Femur (tissue), 1 donor: ENCODE measurements around the gene MAFG.
"Not testable (repeated sequence)": the region's sequence is repeated elsewhere in the genome, so short reads cannot be mapped to it uniquely, and the experiment has no call there.

ENCODE experiments used
- DNase-seq: peaks from one replicate; pipeline ENCODE4 v3.0.0-alpha.2; 2017

MAFG gene

GRCh38 chr17:81922566-81923301 lies 4.8 kb downstream of the MAFG start:
- DNase-seq, result no peak

GRCh38 chr17:81921996-81922565 lies 5.5 kb downstream of the MAFG start:
- no peak for DNase-seq

GRCh38 chr17:81921537-81921862 lies 6.0 kb downstream of the MAFG start:
- no peak for DNase-seq

DNA sequence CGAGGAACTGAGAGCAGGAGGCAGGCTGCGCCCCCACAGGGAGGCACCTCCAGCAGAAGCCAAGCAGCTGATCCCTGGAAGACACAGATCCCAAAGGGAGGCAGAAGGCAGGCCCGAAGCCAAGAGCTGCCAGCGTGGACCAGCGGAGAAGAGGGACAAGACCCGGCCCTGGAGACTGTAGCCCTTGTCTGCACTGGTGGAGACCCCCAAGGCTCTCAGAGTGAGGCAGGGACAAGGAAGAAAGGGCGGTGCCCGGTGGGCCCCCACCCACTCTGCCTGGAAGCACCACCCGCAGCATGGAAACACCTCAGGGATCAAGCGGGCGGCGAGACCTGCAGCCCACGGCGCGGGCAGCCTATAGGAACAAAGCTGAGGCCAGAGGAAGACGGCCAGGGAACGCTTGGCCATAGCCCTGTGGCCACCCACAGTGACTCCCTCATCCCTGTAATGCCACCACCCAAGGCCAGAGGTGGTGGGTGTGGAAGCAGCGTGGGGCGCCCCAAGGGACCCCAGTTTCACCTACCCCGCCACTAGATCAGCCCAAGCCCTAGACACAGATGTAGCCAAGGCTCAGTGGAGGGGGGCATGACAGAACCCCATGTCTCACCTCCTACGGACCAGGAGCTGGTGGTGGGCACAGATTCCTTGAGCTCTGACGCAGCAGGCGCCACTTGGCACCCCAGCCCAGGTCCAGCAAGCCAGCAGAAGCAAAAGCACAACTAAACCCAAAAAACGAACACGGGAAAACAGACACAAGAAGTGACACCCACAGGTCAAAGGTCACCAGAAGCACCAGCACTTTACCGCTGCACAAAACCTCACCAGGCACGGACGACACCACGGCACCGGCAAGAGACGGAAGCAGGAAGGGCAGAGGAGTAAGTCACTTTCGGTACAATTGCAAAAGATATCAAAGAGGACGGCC lies 6.7 kb downstream of the MAFG start:
- DNase-seq, result no peak

DNA sequence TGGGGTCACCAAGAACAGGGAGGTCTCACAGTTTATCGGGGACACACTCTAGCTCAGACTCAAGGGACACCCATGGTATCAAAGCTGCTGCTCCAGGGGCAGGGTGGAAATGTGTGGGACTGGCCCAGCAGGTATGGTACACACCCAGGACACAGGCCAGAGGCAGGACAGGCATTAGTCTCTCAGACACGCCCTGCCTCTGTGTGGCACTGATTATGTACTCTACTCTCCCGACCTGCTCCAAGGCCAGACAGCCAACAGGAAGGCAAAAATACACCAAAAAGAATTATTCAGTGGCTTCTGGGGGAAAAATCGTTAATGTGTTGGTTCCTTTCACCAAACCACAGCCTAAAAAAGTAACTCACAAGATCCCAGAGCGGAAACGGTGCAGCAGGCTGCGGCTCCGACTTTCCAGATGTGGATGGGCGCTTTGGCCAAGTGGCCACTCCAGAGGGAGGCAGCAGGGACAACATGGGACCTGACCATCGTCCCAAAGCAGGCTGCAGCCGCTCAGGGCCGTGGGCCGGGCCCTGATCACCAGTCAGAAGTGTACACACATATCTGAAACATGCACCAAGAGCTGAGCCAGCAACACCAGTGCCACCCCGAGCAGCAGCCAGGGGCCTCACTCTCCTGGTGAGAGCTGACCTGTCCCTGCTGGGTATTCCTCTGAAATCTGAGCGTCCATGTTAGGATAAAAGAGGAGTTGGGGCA lies 8.5 kb downstream of the MAFG start:
- DNase-seq, result no peak

- DNase-seq, result not testable (repeated sequence)
These were observed 9.2 kb downstream of the MAFG start for GRCh38 chr17:81918333-81918669.

GRCh38 chr17:81917565-81918332 lies 9.8 kb downstream of the MAFG start, which contains the start of gene SIRT7:
Gene SIRT7 (minus strand): TSS chr17:81918176. CDS start chr17:81918131, 45 bp downstream.
- DNase-seq, result peak; percentile 92

GRCh38 chr17:81916234-81917001 lies 11.1 kb downstream of the MAFG start:
- DNase-seq, result no peak

- no peak for DNase-seq
These were observed 12.2 kb downstream of the MAFG start for GRCh38 chr17:81915331-81915730.

GRCh38 chr17:81914103-81914850 lies 13.3 kb downstream of the MAFG start:
- no peak for DNase-seq

GRCh38 chr17:81913394-81914102 lies 14.0 kb downstream of the MAFG start:
- DNase-seq, result no peak

- no peak for DNase-seq
These were observed 14.9 kb downstream of the MAFG start for GRCh38 chr17:81912441-81913309.

GRCh38 chr17:81911969-81912368 lies 15.6 kb downstream of the MAFG start:
- no peak for DNase-seq

DNA sequence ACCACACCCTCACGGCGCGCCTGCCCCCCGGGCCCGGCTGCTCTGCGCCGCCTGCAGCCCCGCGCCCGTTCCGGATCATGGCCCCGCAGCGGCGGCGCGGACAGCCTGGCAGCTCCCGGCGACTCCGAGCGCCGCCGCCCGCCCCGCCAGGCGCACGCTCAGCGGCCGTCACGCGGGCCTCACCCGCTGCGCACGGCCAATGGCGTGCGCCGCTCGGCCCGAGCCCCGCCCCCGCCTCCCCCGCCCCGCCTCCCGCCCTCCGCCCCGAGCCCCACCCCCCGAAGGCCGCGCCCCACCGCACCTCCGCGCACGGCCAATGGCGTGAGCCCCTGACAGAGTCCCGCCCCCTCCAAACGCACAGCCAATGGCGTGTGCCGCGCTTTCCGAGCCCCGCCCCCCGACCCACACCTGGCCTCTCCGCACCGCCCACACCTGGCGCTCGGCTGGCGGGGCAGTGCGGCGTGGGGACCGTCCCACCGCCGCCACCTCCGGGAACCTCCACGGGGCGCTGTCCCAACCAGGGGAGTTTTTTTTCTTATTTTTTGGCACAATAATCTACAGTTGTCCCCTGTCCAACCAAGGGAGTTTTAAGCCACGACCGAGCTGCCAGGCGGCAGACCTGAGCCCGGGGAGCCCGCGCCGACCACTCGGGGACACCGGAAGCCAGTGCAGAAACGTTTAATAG lies 16.1 kb downstream of the MAFG start, which contains the start of gene PCYT2:
TSS of gene PCYT2 (minus strand) at position 123 of the 685 bp plus-strand sequence. CDS start at position 79, 44 bp downstream.
- DNase-seq, result peak; percentile 94

GRCh38 chr17:81910840-81911276 lies 16.7 kb downstream of the MAFG start:
- no peak for DNase-seq

DNA sequence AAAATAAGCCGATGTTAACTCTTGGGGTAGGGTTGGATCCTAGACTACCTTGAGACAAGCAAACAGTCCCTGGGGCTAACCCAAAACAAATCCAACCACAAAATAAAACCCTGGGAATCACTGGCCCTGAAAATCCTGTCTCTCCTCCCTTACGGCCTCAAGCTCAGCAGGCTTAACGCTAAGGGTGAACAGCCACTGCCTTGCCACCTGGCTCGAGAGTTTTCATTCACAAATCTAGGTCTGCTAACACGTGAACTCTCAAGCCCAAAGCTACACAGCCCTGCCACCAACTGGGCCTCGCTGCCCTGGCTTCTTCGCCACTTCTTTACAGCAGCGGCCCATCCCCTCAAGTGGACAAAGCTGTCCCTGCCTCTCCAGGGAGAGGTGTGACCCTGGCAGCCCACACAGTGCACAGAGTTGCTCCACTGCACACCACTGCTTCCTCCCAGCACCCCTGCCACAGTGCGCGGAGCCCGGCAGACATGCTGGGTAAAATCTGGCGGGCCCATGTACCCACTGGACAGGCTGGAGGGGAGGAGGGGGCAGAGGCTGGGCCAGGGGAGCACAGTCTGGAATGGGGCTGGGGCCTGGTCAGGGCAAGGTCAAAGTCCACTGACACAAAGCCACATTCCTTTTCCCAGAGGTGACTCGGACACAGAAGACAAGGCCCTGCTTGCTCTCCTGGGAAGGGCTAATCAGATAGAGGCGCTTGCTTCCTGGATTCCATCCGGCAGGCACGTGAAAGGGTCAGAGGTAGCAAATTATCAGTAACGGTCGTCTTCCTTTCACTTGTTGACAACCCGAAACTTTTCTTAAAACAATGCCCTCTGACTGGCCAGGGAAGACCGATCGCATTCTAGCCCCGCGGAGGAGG lies 17.3 kb downstream of the MAFG start:
- DNase-seq, result no peak

DNA sequence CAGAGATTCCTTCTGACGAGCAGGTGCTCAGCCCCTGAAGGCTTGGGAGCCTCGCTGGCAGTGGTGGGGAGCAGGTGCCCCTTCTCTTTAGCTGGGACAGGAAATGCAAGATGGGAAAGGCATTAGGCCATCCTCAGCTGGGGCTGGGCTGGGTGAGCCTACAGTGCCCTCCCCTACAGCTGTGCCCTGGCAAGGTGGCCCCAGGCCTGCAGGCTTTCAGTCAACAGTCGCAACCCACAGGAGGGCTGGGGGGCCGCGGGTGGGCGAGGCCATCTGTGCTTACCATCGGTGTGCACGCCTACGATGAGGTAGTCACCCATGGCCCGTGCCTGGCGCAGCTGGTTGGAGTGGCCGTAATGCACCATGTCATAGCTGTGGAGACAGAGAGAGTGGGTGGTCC lies 18.3 kb downstream of the MAFG start:
- DNase-seq, result no peak
